Rectal smooth muscle tissue (tissue), 1 donor: ENCODE results near the gene CACNA2D3.

Experiments
- H3K27ac ChIP-seq: one replicate; pipeline ENCODE4 v1.7.0; 2013; ENCODE audit warnings: low read depth, low read length, inconsistent platforms
- H3K27me3 ChIP-seq: one replicate; pipeline ENCODE4 v1.7.0; 2013; ENCODE audit warnings: low read length; ENCODE audit not compliant: control insufficient read depth, insufficient read depth
- H3K36me3 ChIP-seq: one replicate; pipeline ENCODE4 v1.7.0; 2013; ENCODE audit warnings: low read length; ENCODE audit not compliant: control insufficient read depth, insufficient read depth
- H3K4me1 ChIP-seq: one replicate; pipeline ENCODE4 v1.7.0; 2013; ENCODE audit warnings: low read length; ENCODE audit not compliant: control insufficient read depth, insufficient read depth
- H3K4me3 ChIP-seq: one replicate; pipeline ENCODE4 v1.7.0; 2013; ENCODE audit warnings: low read length
- H3K9ac ChIP-seq: one replicate; pipeline ENCODE4 v1.7.0; 2013; ENCODE audit warnings: low read length

The CACNA2D3 gene

GRCh38 chr3:54873059-54874010 lies 751.0 kb downstream of the CACNA2D3 start:
- Histone ChIP-seq H3K9ac (no peak overlapping the region), H3K27ac (no peak overlapping the region), H3K4me3 (no peak overlapping the region), H3K4me1 (no peaks in the 10 kb centered on the region), H3K27me3 (no peaks in the 10 kb centered on the region), H3K36me3 (no peaks in the 10 kb centered on the region)

GRCh38 chr3:54874816-54875556 lies 752.6 kb downstream of the CACNA2D3 start:
- Histone ChIP-seq H3K27me3 (no peaks in the 10 kb centered on the region), H3K9ac (no peak overlapping the region), H3K4me3 (no peak overlapping the region), H3K4me1 (no peaks in the 10 kb centered on the region), H3K36me3 (no peaks in the 10 kb centered on the region), H3K27ac (no peak overlapping the region)

GRCh38 chr3:54875596-54876268 lies 753.4 kb downstream of the CACNA2D3 start:
- H3K4me3 ChIP-seq: no peak overlapping the region

GRCh38 chr3:54876694-54877093 lies 754.3 kb downstream of the CACNA2D3 start:
- no peak overlapping the region for H3K27ac ChIP-seq
- peaks cover under 1% of the 10 kb centered on the region for H3K4me1 ChIP-seq

More at GRCh38 chr3:54875596-54876268, 753.4 kb downstream of the CACNA2D3 start:
- Histone ChIP-seq H3K9ac (no peak overlapping the region), H3K27me3 (no peaks in the 10 kb centered on the region), H3K36me3 (no peaks in the 10 kb centered on the region), H3K4me1 (no peaks in the 10 kb centered on the region), H3K27ac (no peak overlapping the region)

GRCh38 chr3:54877730-54878129 lies 755.4 kb downstream of the CACNA2D3 start:
- no peak overlapping the region for H3K9ac ChIP-seq
- no peak overlapping the region for H3K27ac ChIP-seq
- no peaks in the 10 kb centered on the region for H3K36me3 ChIP-seq
- peaks cover 7% of the 10 kb centered on the region for H3K4me1 ChIP-seq
- H3K27me3 ChIP-seq: no peaks in the 10 kb centered on the region
- H3K4me3 ChIP-seq: no peak overlapping the region

More at GRCh38 chr3:54876694-54877093, 754.3 kb downstream of the CACNA2D3 start:
- H3K4me3 ChIP-seq: no peak overlapping the region
- H3K36me3 ChIP-seq: no peaks in the 10 kb centered on the region
- no peak overlapping the region for H3K9ac ChIP-seq
- H3K27me3 ChIP-seq: no peaks in the 10 kb centered on the region

- Histone ChIP-seq H3K27me3 (no peaks in the 10 kb centered on the region), H3K9ac (no peak overlapping the region), H3K27ac (no peak overlapping the region), H3K4me1 (peaks cover 7% of the 10 kb centered on the region), H3K4me3 (no peak overlapping the region), H3K36me3 (no peaks in the 10 kb centered on the region)
Measured at GRCh38 chr3:54878145-54878544, 755.8 kb downstream of the CACNA2D3 start.

- Histone ChIP-seq H3K27me3 (no peaks in the 10 kb centered on the region), H3K36me3 (no peaks in the 10 kb centered on the region), H3K27ac (peak overlapping the region; percentile 53), H3K4me3 (no peak overlapping the region), H3K9ac (no peak overlapping the region), H3K4me1 (peaks cover 7% of the 10 kb centered on the region)
Measured at GRCh38 chr3:54882129-54882833, 759.9 kb downstream of the CACNA2D3 start.

- Histone ChIP-seq H3K4me1 (peaks cover 19% of the 10 kb centered on the region), H3K27ac (no peak overlapping the region), H3K4me3 (no peak overlapping the region), H3K27me3 (no peaks in the 10 kb centered on the region), H3K36me3 (no peaks in the 10 kb centered on the region), H3K9ac (no peak overlapping the region)
Measured at GRCh38 chr3:54888162-54888561, 765.8 kb downstream of the CACNA2D3 start.

GRCh38 chr3:54888873-54889272 lies 766.5 kb downstream of the CACNA2D3 start:
- H3K36me3 ChIP-seq: no peaks in the 10 kb centered on the region
- no peak overlapping the region for H3K9ac ChIP-seq
- H3K27me3 ChIP-seq: no peaks in the 10 kb centered on the region
- H3K4me1 ChIP-seq: peaks cover 19% of the 10 kb centered on the region
- H3K4me3 ChIP-seq: no peak overlapping the region
- H3K27ac ChIP-seq: no peak overlapping the region

- Histone ChIP-seq H3K36me3 (no peaks in the 10 kb centered on the region), H3K27ac (no peak overlapping the region), H3K4me1 (peaks cover 19% of the 10 kb centered on the region), H3K27me3 (no peaks in the 10 kb centered on the region), H3K4me3 (no peak overlapping the region), H3K9ac (no peak overlapping the region)
Measured at GRCh38 chr3:54889731-54890130, 767.4 kb downstream of the CACNA2D3 start.

GRCh38 chr3:54891540-54891897 lies 769.2 kb downstream of the CACNA2D3 start:
- peak overlapping the region; percentile 83 for H3K27ac ChIP-seq
- H3K4me1 ChIP-seq: peaks cover 19% of the 10 kb centered on the region
- H3K4me3 ChIP-seq: no peak overlapping the region
- H3K36me3 ChIP-seq: no peaks in the 10 kb centered on the region
- no peaks in the 10 kb centered on the region for H3K27me3 ChIP-seq
- H3K9ac ChIP-seq: no peak overlapping the region

- Histone ChIP-seq H3K4me1 (peaks cover 19% of the 10 kb centered on the region), H3K9ac (no peak overlapping the region), H3K36me3 (no peaks in the 10 kb centered on the region), H3K27ac (no peak overlapping the region), H3K27me3 (no peaks in the 10 kb centered on the region), H3K4me3 (no peak overlapping the region)
Measured at GRCh38 chr3:54892168-54892567, 769.8 kb downstream of the CACNA2D3 start.
